ENCODE measurements around the gene IMP4.

The IMP4 gene

DNA sequence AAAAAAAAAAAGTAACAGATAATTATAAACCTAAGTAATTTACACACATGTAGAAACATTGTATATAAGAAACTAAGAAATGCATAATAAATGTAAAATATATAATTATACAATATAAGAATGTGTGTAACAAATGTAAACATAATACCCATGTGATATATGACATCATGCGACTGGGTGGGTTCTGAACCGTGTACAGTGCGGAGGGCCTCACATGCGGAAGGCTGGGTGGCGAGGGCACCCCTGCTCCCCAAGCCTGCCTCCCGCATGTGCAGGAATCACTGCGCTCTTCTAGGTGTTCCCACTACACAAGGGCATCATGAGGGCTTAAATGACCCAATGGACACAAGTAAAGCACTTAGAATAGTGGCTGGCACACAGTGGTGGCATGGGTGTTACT is 15.2 kb downstream of the IMP4 start:
- no peak for DNase-seq (ENCODE audit: low spot score)

DNA sequence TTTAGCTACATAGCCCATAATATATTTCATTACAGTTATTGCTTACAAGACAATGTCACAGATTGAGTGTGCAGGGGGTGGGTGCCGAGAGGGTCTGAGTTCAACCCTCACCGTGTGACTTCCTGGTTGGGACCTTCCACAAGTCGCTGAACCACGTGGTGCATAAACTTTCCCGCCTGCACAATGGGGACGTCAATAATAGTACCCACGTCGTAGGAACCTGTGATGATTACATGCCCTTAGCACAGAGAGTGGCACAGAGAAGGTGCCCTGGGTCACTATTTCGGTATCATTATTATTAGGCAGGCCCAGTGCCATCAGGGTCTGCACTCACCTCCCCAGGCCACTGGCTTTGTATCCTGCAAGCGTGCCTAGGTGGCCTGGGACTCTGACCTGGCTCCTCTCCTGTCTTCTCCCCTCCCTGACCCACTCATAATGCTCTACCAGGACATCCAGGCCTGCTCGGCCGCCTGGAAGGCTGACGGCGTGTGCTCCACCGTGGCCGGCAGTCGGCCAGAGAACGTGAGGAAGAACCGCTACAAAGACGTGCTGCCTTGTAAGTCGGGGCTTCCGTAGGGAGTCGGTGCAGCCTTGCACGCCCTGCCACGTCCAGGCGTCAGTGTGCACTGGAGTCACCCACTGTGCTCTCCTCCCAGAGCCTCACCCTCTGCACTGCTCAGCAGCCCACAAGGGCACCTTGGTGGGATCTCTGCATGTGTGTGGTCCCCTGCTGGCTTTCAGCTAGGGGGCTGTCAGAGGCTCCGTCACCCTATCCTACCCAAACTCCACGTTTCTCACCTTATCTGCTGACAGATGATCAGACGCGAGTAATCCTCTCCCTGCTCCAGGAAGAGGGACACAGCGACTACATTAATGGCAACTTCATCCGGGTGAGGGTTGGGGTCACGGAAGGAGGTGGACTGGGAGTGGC is 16.0 kb downstream of the IMP4 start:
- no peak for DNase-seq (ENCODE audit: low spot score)

DNA sequence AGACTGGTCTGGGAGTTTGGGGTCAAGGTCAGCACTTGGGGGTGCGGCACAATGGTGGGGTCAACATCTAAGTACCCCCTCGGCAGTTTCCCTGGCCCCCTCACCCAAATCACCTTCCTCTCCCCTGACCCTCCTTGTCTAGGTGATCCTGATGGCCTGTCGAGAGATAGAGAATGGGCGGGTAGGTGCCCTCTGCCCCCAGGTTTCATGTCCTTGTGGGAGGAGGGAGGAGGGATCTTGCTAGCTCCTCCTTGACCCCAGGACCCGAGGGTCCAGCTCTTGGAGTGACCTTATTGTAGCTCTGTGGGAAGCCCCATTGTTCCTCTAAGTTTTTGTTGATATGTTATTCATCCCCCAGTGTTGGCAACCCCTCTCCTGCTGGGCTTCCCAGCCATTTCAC is 16.8 kb downstream of the IMP4 start:
- DNase-seq (ENCODE audit: low spot score): no peak

DNA sequence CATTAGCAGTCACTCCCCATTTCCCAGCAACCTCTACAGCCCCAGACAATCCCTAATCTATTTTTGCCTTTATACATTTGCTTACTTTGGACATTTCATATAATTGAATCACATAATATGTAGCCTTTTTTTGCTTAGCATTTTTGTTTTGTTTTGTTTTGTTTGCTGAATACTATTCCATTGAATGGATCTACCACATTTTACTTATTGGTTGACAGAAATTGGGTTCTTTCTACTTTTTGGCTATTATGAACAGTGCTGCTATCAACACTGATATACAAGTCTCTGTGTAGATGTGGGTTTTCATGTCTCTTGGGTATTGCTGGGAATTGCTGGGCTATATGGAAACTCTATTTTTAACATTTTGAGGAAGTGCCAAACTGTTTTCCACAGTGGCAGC is 20.8 kb downstream of the IMP4 start:
- DNase-seq (ENCODE audit: low spot score): no peak

DNA sequence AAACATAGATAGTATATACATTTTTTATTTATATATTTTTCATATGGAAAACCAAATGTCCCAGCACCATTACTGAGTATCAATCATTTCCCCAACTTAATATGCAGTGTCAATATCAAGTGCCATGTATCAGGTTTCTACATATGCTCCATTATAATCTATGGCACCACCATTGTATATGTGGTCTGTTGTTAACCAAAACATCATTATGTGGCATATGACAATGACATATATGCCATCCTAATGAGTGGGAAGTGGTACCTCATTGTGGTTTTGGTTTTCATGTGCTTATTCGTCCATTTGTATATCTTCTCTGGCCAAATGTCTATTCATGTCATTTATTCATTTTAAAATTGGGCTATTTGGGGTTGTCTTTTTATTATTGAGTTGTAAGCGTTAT is 22.4 kb downstream of the IMP4 start:
- DNase-seq (ENCODE audit: low spot score): no peak

DNA sequence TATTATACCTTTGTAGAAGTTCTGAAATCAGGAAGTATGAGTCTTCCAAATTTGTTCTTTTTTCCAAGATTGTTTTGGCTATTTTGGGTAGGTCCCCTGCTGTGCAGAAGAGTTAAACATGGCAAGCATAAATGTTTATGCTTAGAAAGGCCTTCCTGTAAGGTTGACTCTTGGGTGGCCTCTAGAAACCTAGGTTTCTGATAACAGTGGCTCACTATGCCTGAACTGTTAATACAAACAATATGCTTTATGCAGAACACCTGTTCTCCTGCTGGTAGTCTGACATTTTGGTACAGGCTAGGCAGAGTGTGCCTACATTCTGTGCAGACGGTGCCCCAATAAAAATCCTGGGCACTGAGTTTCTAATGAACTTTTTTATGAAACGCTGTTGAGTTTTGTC is 23.3 kb downstream of the IMP4 start:
- no peak for DNase-seq (ENCODE audit: low spot score)

DNA sequence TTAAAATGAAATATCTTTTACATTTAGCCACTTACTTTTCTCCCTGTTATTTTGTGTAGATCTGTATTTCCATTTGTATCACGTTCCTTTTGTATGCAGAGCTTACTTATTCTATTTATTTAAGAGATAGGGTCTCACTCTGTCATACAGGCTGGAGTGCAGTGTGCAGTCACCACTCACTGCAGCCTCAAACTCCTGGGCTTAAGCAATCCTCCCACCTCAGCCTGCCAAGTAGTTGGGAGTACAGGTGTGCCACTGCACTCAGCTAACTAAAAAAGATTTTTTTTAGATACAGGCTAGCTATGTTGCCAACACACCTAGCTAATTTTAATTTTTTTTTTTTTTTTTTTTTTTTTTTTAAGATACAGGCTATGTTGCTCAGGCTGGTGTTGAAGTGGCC is 24.0 kb downstream of the IMP4 start:
- no peak for DNase-seq (ENCODE audit: low spot score)

DNA sequence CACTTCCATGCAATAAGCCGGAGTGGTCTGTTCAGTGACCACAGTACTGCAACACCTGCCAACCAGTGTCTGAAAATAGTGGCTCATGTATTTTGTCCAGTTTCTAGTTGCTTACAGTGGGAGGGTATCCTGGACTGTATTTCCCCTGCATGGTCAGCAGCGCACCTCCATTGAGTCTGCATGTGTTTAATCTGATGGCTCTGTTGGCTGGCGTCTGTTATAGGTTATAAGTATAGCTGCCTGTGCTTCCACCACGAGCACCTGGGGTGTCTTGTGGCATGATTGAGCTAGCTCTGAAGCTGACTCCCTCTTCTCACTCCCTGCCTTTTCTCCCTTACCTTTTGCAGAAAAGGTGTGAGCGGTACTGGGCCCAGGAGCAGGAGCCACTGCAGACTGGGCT is 26.1 kb downstream of the IMP4 start:
- no peak for DNase-seq (ENCODE audit: low spot score)

DNA sequence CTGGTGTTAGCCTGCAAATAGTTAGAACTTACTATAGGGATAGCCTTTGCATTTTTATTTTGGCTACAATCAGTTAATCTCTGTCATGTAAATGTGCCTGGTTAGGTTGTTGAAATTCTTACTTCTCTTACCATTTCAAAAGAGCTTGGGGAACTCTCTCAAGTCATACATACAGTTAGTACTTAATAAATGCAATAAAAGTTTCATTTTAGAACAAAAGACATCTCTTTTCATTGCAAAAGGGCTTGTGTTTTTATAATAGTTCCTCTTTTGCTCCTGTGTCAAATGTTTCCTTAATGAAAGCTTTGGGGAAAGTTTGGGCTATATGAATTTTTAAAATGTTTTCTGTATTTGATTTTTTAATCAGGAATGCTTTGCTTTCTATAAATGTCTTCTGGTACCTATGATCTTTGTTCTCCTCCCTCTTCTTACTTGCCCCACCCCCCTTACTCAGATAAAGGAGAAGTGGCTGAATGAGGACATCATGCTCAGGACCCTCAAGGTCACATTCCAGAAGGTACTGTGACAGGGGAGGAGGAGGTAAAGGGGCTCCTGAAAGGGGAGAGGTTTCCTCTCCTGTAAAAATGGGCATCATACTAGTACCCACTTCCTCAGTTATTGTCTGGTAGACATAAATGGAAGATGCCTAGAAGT is 26.7 kb downstream of the IMP4 start:
- no peak for DNase-seq (ENCODE audit: low spot score)

DNA sequence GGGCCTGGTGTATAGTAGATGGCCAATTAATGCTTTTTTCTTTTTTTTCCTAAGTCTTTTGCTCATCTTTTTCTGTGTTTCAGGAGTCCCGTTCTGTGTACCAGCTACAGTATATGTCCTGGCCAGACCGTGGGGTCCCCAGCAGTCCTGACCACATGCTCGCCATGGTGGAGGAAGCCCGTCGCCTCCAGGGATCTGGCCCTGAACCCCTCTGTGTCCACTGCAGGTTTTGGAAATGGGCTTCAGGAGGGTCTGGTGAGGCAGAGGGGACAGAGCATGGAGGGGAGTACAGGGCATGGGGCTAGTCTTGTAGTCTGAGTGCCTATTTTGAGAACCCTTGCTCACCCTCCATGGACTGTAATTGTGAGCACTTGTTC is 27.3 kb downstream of the IMP4 start:
- DNase-seq (ENCODE audit: low spot score): no peak

DNA sequence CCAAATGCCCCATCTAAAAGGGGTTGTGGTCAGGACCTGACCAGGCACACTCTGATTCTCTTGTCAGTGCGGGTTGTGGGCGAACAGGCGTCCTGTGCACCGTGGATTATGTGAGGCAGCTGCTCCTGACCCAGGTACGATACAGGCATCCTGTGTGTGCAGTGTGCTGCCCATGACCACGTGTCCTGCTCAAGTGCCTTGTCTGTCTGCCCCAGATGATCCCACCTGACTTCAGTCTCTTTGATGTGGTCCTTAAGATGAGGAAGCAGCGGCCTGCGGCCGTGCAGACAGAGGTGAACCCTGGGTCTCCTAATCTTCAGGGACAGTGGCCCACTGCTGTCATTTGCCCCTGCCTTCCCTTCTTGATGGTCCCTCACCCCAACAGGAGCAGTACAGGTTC is 27.8 kb downstream of the IMP4 start:
- DNase-seq (ENCODE audit: low spot score): no peak

DNA sequence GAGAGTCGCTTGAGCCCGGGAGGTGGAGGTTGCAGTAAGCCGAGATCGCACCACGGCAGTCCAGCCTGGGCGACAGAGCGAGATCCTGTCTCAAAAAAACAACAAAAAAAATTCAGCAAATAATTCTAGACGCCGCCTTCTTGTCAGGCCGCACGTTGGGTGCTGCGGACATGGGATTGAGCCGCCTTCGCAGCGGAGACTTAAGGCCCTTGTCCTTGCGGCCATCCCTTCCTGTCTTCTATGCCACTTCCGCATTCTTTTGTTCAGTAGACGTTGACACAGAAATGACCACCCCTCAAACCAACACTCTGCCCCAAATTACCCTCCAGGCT is 29.0 kb downstream of the IMP4 start:
- no peak for DNase-seq (ENCODE audit: low spot score)

DNA sequence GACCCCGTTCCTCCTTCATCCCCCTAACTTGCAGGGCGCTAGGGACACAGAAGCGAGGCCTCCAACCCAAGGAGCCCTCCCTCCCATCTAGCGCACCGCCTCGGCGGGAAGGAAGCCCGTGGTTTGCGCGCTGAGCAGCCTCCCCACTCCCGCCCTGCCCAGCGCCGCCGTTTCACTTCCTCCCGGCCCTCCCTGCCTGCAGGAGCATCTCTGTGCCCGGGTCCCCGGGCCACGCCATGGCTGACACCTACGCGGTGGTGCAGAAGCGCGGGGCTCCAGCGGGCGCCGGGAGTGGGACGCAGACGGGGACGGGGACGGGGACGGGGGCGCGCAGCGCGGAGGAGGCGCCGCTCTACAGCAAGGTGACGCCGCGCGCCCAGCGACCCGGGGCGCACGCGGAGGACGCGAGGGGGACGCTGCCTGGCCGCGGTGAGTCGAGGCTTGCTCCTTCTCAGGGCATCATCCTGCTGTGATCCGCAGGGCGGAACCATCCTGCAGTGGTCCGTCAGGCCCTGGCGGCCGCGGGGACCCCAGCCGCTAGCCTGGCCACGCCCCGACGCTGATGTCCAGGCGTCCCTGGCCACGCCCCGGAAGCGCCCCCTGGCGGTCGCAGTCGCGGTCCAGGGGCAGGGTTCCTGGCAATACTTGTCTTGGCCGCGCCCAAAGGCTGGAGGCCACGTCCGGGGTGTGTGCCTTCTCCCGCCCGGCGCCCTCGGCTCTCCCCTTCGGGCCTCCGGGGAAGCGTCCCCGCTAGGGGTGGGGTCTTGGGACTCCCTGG is 29.5 kb downstream of the IMP4 start:
- no peak for DNase-seq (ENCODE audit: low spot score)

DNA sequence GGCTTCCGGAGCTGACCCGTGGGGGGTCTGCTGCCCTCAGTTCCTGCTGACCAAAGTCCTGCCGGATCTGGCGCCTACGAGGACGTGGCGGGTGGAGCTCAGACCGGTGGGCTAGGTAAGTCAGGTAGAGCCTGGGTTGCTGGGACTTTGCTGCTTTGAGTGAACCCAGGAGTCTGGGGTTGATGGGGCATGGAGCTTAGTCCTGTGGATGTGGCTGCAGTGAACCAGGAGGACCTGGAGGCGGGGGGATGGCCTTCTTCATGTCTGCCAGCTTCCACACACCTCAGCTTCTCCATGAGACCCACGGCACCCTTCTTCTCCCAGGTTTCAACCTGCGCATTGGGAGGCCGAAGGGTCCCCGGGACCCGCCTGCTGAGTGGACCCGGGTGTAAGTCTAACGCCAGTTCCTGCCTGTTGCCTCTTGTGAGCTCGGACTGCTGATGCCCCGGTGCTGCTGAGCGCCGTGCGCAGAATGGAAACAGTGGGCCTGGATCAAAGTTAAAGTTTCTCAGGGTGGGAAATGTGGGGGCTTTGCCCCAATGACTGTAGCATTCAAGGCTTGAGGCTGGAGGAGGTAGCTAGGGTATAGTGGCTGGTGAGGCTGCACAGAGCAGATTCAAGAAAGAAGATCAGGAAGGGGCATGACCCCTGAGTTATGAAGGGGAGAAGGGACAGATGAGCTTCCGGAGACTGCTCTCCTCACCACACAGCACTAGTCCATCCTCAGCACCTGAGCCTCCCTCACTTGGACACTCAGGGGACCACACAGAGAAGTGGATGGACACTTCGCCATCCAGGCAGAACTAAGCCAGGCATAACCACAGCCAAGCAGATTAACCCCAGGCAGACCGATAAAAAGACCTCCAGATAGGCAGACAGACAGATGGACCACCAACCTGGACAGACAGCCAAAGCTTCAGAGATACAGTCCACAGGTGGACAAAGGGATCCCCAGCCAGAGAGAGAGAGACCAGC is 30.4 kb downstream of the IMP4 start:
- no peak for DNase-seq (ENCODE audit: low spot score)

DNA sequence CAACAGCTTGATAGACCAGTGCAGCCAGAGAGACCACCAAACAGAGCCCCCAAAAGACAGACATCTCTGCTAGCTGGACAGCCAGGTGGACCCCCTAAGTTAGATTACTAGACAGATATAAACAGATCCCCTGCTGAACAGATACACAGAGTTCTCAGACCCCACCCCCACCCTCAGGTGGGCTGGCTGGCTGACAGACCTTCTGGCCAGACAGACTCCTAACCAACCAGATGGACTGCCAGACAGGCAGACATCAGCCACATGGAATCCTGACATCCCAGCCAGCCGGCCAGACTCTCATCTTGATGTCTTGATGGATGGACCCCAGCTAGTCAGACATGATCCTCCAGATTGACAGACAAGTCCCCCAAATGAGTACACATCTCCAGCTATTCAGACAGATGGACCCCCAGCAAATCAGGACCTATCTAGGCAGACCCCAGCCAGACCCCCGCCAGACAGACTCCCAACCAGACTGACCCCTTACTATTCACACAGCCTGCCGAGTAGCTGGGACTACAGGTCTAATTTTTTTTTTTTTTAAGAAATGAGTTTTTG is 31.2 kb downstream of the IMP4 start:
- no peak for DNase-seq (ENCODE audit: low spot score)

DNA sequence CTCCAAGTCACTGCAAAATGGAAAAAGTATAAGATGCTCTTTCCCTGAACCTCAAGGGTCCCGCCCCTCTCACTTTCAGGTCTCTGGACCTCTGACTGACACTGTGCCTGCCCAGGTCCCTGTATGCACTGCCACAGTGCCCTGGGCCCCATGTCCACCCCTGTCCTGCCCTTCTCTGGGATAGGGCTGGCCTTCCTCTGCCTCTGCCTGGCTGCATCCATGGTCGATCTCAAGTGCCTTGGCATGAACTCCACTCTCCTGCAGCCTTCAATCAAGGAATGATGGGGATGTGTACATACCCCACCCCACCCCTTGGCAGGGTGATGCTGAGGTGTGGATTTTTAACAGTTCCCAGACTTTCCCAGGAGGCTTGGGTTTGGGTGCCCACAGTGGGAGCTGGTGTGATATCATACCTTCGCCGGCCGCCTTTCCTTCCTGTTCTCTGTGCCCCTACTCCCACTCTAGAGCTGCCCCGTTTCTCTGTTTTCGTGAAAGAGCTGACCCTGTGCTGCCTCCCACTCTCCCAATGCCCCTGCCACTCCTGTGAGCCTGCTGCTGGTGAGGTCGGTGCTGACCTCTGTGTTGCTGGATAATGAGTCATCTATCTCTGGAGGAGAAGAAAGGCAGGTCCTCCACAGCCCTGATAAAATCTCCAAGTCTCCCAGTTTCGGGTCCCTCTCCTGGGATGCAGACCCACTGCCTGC is 32.0 kb downstream of the IMP4 start:
- no peak for DNase-seq (ENCODE audit: low spot score)

DNA sequence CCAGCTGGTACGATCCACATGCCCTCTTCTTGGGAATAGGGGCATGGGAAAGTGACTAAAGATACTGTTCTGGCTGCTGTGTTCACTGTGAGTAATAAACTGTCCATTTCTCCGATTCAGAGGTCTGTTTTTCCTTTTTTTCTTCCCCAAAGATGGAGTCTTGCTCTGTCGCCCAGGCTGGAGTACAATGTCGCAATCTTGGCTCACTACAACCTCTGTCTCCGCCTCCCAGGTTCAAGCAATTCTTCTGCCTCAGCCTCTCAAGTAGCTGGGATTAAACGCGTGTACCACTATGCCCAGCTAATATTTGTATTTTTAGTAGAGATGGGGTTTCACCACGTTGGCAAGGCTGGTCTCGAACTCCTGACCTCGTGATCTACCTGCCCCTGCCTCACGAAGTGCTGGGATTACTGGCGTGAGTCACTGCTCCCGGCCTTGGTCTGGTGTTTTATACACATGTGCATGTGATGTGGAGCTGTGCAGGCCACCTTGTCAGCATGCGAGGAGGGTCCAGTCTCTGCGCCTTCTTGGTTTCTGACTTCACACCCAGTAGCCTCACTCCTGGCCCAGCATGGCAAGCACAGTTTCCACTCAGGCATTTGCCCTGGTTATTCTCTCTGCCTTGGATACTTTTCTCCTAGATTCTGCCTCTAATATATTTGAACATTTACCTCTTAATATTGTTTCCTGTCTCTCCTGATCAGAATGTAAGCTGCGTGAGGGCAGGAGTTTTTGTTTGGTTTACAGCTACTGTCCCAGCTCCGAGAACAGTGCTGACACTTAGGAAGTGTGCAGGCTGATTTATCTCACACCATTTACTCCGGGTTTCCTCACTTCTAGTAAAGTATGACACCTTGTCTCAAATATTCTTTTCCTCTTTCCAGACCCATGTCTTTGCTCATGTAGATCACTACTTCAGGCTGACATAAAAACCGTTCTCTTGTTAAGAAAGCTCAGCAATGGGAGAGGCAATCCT is 32.9 kb downstream of the IMP4 start:
- DNase-seq (ENCODE audit: low spot score): no peak

DNA sequence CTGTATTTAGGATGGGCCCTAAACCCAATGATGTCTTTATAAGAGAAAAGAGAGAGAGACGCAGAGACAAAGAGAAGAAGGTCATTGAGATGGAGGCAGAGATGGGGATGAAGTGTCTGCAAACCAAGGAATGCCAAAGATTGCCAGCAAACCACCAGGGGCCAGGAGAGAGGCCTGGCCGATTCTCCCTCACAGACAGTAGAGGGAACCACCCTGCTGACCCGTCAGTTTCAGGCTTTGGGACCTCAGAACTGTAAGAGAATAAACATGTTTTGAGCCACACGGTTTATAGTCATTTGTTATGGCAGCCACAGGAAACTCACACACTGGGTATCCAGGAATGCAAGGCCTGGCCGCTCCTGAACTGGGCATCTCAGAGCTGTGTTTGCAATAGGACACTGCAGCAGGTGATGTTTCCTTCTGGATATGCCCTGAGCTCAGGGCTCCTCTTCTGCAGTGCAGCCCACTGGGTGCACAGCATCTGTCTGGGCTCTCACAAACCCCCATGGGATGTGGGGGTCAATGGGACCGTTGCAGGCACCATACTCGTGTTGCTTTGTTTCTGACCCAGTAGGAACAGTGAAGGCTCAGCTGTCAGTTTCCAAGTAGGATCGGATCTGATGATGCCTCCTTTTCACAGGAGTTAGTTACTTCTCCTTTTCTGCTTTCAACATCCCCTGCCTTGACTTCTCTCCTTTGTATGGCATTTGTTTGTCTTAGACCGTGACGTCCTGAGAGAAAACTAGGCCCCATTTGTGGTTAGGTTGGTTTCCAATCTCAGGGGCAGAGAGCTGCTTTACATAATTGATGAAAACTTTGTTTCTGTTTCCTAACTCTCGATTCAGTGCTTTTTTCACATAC is 34.0 kb downstream of the IMP4 start:
- no peak for DNase-seq (ENCODE audit: low spot score)

DNA sequence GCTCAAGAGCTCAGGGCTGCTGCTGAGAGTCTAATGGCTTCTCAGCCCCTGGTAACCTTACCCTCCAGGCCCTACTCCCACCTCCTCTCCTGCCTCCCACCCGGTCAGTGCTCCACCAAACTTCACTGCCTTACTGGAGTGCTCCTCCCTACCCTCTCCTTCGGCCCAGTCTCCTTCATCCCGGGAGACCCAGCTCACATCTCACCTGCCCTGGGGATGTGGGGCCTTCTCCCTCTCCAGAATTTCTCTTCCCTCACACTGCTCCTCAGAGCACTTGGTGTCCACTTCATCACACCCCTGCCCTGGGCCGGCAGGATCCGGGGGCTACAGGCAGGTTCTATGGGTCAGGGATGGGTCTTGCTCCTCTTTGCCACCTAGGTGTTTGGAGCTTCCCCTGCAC is 34.8 kb downstream of the IMP4 start:
- no peak for DNase-seq (ENCODE audit: low spot score)

All from HuH-7 (cell line).